Measurements from ENCODE around the gene GLB1L3. TPM values are rescaled to one million over a fixed set of nuclear protein-coding genes. Genes with fewer than 3 reads are reported as not detected.

GLB1L3 gene
- total and polyA plus RNA-seq, 4 donors = not detected

DNA sequence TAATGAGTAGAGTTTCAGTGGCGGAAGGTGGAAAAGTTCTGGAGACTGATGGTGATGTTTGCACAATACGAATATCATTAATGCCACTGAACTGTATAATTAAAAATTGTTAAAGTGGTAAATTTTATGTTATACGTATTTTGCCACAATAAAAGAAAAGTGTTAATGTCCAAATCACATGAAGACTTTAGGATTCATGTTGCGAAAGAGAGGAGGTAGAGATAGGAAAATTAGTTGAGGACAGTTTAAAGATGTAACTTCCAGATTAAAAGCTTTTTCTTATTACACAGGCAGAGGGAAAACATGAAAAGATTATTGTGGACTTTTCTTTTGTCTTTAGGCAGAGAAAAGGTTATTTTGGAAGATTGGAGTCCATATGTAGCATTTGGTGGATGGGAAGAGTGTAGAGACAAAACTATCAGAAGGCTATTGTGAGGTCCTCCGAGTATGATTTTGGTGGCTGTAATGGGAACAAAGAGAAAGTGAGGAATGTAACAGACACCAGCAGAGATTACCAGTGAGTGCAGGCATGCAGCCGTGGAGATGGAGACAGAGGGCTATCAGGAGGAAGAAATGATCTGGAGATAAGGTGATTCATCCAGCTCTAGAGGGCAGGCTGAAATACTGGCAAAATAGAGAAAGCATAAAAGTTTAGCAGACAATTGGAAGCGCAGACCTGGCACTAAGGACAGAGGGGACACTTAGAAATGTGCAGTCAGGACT, 39.2 kb upstream of the GLB1L3 start:
- Histone ChIP-seq H3K4me1 (ENCODE audit: control insufficient read depth in 1 of 2, insufficient read depth in 2 of 2, low read length in 2 of 2) (no peaks in the 10 kb centered on the region), H3K36me3 (ENCODE audit: control insufficient read depth in 1 of 2, insufficient read depth in 2 of 2, low read length in 1 of 2) (peaks cover 0 to 7% of the 10 kb centered on the region in 2 donors), H3K27me3 (ENCODE audit: control insufficient read depth in 1 of 2, insufficient read depth in 2 of 2, low read length in 1 of 2) (no peaks in the 10 kb centered on the region), H3K9me3 (ENCODE audit: control insufficient read depth, low read length) (no peaks in the 10 kb centered on the region), H3K27ac (ENCODE audit: low read depth in 1 of 2, low read length in 2 of 2) (no peak overlapping the region), H3K4me3 (ENCODE audit: low read length in 2 of 2) (no peak overlapping the region)
- WGBS, 2 donors = 93 to 94% methylated on average over 7 of the region's 7 CpGs
- DNase-seq (no peak), ATAC-seq (ENCODE audit: low FRiP score) (no peak)
- intact Hi-C loops (cut with DNase I) = no loop called here

DNA sequence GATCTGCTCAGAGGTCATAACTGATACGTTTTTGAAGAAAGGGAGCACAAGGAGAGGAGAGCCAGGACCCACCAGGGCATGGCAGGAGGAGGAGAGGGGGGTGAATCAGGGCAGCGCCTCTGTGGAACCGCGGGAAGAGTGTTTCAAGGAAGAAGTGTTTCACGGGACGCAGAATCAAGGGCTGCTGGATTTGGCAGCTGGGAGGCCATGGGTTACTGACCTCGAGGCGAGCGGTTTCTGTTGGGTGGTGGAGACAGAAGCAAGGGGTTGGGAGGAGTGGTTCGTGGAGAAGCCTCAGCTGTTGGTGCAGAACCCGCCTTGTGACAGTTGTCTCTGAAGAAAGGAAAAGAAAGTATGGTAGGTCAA, 38.6 kb upstream of the GLB1L3 start:
- no peak overlapping the region for H3K27ac ChIP-seq (ENCODE audit: low read depth in 1 of 2, low read length in 2 of 2)
- ATAC-seq (ENCODE audit: low FRiP score) (no peak), DNase-seq (no peak)
- no peak overlapping the region for H3K4me3 ChIP-seq (ENCODE audit: low read length in 2 of 2)
- no peaks in the 10 kb centered on the region for H3K4me1 ChIP-seq (ENCODE audit: control insufficient read depth in 1 of 2, insufficient read depth in 2 of 2, low read length in 2 of 2)
- no peaks in the 10 kb centered on the region for H3K9me3 ChIP-seq (ENCODE audit: control insufficient read depth, low read length)
- 90 to 91% methylated on average over 11 of the region's 11 CpGs for WGBS, 2 donors
- H3K36me3 ChIP-seq (ENCODE audit: control insufficient read depth in 1 of 2, insufficient read depth in 2 of 2, low read length in 1 of 2) = peaks cover 0 to 7% of the 10 kb centered on the region in 2 donors
- intact Hi-C loops (cut with DNase I) = no loop called here
- H3K27me3 ChIP-seq (ENCODE audit: control insufficient read depth in 1 of 2, insufficient read depth in 2 of 2, low read length in 1 of 2) = no peaks in the 10 kb centered on the region

DNA sequence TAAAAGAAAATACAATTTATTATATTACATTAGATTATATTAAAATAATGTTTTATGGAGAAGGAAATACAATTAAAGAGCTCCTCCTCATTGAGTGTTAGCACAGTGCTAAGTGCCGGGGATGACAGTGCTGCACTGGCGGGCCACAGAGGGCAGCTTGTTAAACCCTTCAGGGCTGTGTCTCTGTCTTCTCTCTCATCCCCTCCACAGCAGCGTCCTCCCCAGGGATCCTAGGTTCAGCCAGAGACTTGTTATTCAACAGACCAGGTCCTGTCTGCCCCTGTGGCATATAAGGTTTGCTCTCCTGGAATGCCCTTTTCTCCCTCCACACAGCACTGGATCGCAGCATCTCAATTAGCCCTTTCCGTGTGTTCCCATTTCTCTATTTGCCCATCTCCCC, 37.2 kb upstream of the GLB1L3 start:
- no peaks in the 10 kb centered on the region for H3K4me1 ChIP-seq (ENCODE audit: control insufficient read depth in 1 of 2, insufficient read depth in 2 of 2, low read length in 2 of 2)
- no peaks in the 10 kb centered on the region for H3K9me3 ChIP-seq (ENCODE audit: control insufficient read depth, low read length)
- WGBS, 2 donors = 93 to 98% methylated on average over 5 of the region's 5 CpGs
- no peaks in the 10 kb centered on the region for H3K27me3 ChIP-seq (ENCODE audit: control insufficient read depth in 1 of 2, insufficient read depth in 2 of 2, low read length in 1 of 2)
- intact Hi-C loops (cut with DNase I) = no loop called here
- no peak overlapping the region for H3K27ac ChIP-seq (ENCODE audit: low read depth in 1 of 2, low read length in 2 of 2)
- H3K36me3 ChIP-seq (ENCODE audit: control insufficient read depth in 1 of 2, insufficient read depth in 2 of 2, low read length in 1 of 2) = peaks cover 0 to 7% of the 10 kb centered on the region in 2 donors
- no peak for ATAC-seq (ENCODE audit: low FRiP score)
- no peak overlapping the region for H3K4me3 ChIP-seq (ENCODE audit: low read length in 2 of 2)
- DNase-seq = no peak

DNA sequence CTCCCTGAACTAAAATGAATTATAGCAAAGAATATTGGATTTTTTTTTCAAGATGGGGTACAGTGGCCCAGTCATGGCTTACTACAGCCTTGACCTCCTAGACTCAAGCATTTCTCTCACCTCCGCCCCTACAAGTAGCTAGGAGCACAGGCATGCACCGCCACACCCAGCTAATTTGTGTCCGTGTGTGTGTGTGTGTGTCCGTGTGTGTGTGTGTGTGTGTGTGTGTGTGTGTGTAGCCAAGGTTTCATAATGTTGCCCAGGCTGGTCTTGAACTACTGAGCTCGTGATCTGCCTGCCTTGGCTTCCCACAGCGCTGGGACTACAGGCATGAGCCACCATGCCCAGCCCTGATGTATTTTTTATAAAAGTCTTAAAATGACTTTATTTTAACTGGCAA, 35.6 kb upstream of the GLB1L3 start:
- H3K36me3 ChIP-seq (ENCODE audit: control insufficient read depth in 1 of 2, insufficient read depth in 2 of 2, low read length in 1 of 2) = peaks cover 0 to 7% of the 10 kb centered on the region in 2 donors
- 69 to 74% methylated on average over 6 of the region's 6 CpGs for WGBS, 2 donors
- H3K4me3 ChIP-seq (ENCODE audit: low read length in 2 of 2) = no peak overlapping the region
- DNase-seq (no peak), ATAC-seq (ENCODE audit: low FRiP score) (no peak)
- H3K27ac ChIP-seq (ENCODE audit: low read depth in 1 of 2, low read length in 2 of 2) = no peak overlapping the region
- no peaks in the 10 kb centered on the region for H3K27me3 ChIP-seq (ENCODE audit: control insufficient read depth in 1 of 2, insufficient read depth in 2 of 2, low read length in 1 of 2)
- intact Hi-C loops (cut with DNase I) = no loop called here
- H3K9me3 ChIP-seq (ENCODE audit: control insufficient read depth, low read length) = no peaks in the 10 kb centered on the region
- H3K4me1 ChIP-seq (ENCODE audit: control insufficient read depth in 1 of 2, insufficient read depth in 2 of 2, low read length in 2 of 2) = no peaks in the 10 kb centered on the region

DNA sequence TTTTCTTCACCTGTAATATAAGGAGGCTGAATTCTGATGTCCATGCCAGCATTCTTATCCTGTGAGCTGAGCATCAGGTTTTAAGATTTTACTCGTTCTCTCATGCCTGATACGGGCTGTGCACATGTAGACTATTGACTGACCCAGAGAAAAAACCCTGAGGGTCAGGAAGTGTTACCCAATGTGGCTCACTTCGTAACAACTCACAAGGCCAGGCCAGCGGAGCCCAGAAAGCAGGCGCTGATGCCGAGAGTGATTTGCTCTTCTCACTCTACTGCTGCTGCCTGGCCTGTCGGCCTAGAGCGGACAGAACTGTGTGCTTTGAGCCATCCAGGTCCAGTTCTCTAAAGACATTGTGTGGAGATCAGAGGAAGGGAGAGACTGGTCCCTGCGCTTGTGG, 33.8 kb upstream of the GLB1L3 start:
- peaks cover 0 to 4% of the 10 kb centered on the region in 2 donors for H3K36me3 ChIP-seq (ENCODE audit: control insufficient read depth in 1 of 2, insufficient read depth in 2 of 2, low read length in 1 of 2)
- no peaks in the 10 kb centered on the region for H3K27me3 ChIP-seq (ENCODE audit: control insufficient read depth in 1 of 2, insufficient read depth in 2 of 2, low read length in 1 of 2)
- no peak overlapping the region for H3K4me3 ChIP-seq (ENCODE audit: low read length in 2 of 2)
- H3K27ac ChIP-seq (ENCODE audit: low read depth in 1 of 2, low read length in 2 of 2) = no peak overlapping the region
- no peak for DNase-seq
- 84% methylated on average over 9 of the region's 9 CpGs for WGBS, 2 donors
- ATAC-seq (ENCODE audit: low FRiP score) = no peak
- intact Hi-C loops (cut with DNase I) = no loop called here
- no peaks in the 10 kb centered on the region for H3K9me3 ChIP-seq (ENCODE audit: control insufficient read depth, low read length)
- no peaks in the 10 kb centered on the region for H3K4me1 ChIP-seq (ENCODE audit: control insufficient read depth in 1 of 2, insufficient read depth in 2 of 2, low read length in 2 of 2)

DNA sequence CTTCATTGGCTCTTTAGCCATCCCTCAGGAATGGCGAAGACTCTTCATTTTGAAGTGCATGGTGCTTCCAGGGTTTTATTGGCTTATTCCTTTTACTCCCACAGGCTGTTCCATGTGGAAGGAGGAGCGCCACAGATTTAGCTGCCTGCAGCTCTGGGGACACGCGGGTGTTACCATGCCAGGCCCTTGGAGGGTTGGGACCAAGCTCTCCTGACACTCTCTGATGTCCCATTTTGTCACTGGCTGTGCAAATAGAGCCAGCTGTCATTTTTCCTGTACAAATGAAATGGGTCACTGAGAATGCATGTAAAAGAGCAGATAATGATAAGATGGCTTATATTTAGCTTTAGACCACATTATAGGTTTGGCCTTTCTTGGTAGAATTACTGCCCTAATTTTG, 32.3 kb upstream of the GLB1L3 start:
- Histone ChIP-seq H3K27ac (ENCODE audit: low read depth in 1 of 2, low read length in 2 of 2) (no peak overlapping the region), H3K27me3 (ENCODE audit: control insufficient read depth in 1 of 2, insufficient read depth in 2 of 2, low read length in 1 of 2) (no peaks in the 10 kb centered on the region), H3K4me3 (ENCODE audit: low read length in 2 of 2) (no peak overlapping the region), H3K9me3 (ENCODE audit: control insufficient read depth, low read length) (no peaks in the 10 kb centered on the region), H3K36me3 (ENCODE audit: control insufficient read depth in 1 of 2, insufficient read depth in 2 of 2, low read length in 1 of 2) (peaks cover 0 to 5% of the 10 kb centered on the region in 2 donors), H3K4me1 (ENCODE audit: control insufficient read depth in 1 of 2, insufficient read depth in 2 of 2, low read length in 2 of 2) (no peaks in the 10 kb centered on the region)
- intact Hi-C loops (cut with DNase I) = no loop called here
- ATAC-seq (ENCODE audit: low FRiP score) (no peak), DNase-seq (no peak)
- WGBS, 2 donors = 86 to 93% methylated on average over 4 of the region's 4 CpGs

DNA sequence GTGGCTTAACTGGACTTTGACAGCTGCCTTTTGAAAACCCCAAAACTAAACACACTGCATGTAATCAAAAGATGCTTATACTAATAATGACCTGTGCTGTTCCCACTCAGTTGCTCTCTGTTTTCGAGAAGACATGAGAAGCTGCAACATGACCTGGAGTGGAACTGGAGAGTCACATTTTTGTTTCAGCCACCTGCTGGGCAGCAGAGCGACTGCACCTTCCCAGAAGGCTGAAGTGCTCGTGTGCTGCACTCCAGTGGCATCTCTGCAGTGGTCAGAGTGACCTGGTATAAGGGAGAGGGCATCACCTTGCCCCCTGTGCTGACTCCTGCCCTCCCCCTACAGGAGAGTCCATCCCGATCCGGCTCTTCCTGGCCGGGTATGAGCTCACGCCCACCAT, 31.6 kb upstream of the GLB1L3 start:
- WGBS, 2 donors = 46 to 47% methylated on average over 7 of the region's 7 CpGs

DNA sequence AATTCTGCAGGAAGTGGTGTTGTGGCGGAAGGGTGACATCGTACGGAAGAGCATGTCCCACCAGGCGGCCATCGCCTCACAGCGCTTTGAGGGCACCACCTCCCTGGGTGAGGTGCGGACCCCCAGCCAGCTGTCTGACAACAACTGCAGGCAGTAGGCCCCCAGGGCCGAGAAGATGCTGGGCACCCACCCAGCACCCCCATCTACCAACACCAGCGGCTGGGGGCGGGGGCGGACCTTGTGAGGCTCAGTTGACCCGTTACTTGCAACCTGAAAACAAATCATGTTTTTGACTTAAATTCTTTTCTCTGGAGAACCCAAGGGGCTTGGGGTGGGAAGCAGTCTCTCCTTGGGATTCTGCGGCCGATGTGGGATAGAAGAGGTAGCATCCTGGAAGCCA, 30.7 kb upstream of the GLB1L3 start:
- H3K4me3 ChIP-seq (ENCODE audit: low read length in 2 of 2) = no peak overlapping the region
- DNase-seq = no peak
- WGBS, 2 donors = 89 to 91% methylated on average over 14 of the region's 14 CpGs
- ATAC-seq (ENCODE audit: low FRiP score) = no peak
- no peaks in the 10 kb centered on the region for H3K4me1 ChIP-seq (ENCODE audit: control insufficient read depth in 1 of 2, insufficient read depth in 2 of 2, low read length in 2 of 2)
- peaks cover 0 to 8% of the 10 kb centered on the region in 2 donors for H3K36me3 ChIP-seq (ENCODE audit: control insufficient read depth in 1 of 2, insufficient read depth in 2 of 2, low read length in 1 of 2)
- intact Hi-C loops (cut with DNase I) = no loop called here
- H3K27me3 ChIP-seq (ENCODE audit: control insufficient read depth in 1 of 2, insufficient read depth in 2 of 2, low read length in 1 of 2) = no peaks in the 10 kb centered on the region
- H3K27ac ChIP-seq (ENCODE audit: low read depth in 1 of 2, low read length in 2 of 2) = no peak overlapping the region
- H3K9me3 ChIP-seq (ENCODE audit: control insufficient read depth, low read length) = no peaks in the 10 kb centered on the region

More for the DNA sequence above, 31.6 kb upstream of the GLB1L3 start:
- Histone ChIP-seq H3K9me3 (ENCODE audit: control insufficient read depth, low read length) (no peaks in the 10 kb centered on the region), H3K27ac (ENCODE audit: low read depth in 1 of 2, low read length in 2 of 2) (no peak overlapping the region), H3K27me3 (ENCODE audit: control insufficient read depth in 1 of 2, insufficient read depth in 2 of 2, low read length in 1 of 2) (no peaks in the 10 kb centered on the region), H3K4me1 (ENCODE audit: control insufficient read depth in 1 of 2, insufficient read depth in 2 of 2, low read length in 2 of 2) (no peaks in the 10 kb centered on the region), H3K4me3 (ENCODE audit: low read length in 2 of 2) (no peak overlapping the region), H3K36me3 (ENCODE audit: control insufficient read depth in 1 of 2, insufficient read depth in 2 of 2, low read length in 1 of 2) (peaks cover 0 to 6% of the 10 kb centered on the region in 2 donors)
- DNase-seq (no peak), ATAC-seq (ENCODE audit: low FRiP score) (no peak)
- intact Hi-C loops (cut with DNase I) = no loop called here

DNA sequence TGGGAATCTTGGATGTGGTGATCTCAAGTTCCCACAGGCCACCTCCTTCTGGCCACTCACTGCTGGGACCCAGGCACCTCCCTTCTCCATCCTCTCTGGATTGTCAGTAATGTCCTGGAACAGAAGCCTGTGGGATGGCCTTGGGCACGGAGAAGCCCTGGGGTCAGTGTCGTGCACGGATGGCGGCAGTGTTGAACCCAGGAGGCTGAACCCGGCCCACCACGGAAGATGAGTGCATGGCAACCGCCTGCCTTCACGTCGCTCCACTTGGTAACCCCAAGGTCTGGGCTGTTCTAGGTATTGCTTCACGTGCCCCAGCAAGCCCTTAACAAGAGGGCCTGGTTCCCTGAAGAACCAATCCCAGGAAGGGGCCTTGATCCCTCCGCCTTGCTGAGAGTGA, 30.1 kb upstream of the GLB1L3 start:
- Histone ChIP-seq H3K27ac (ENCODE audit: low read depth in 1 of 2, low read length in 2 of 2) (no peak overlapping the region), H3K27me3 (ENCODE audit: control insufficient read depth in 1 of 2, insufficient read depth in 2 of 2, low read length in 1 of 2) (no peaks in the 10 kb centered on the region), H3K9me3 (ENCODE audit: control insufficient read depth, low read length) (no peaks in the 10 kb centered on the region), H3K4me1 (ENCODE audit: control insufficient read depth in 1 of 2, insufficient read depth in 2 of 2, low read length in 2 of 2) (no peaks in the 10 kb centered on the region), H3K36me3 (ENCODE audit: control insufficient read depth in 1 of 2, insufficient read depth in 2 of 2, low read length in 1 of 2) (peaks cover 2 to 8% of the 10 kb centered on the region in 2 donors), H3K4me3 (ENCODE audit: low read length in 2 of 2) (no peak overlapping the region)
- ATAC-seq (ENCODE audit: low FRiP score) (no peak), DNase-seq (no peak)
- 87 to 90% methylated on average over 11 of the region's 11 CpGs for WGBS, 2 donors
- intact Hi-C loops (cut with DNase I) = no loop called here
